DOHH2 (cell line): Measurements from ENCODE around the gene IFITM1.

Source experiments
- EZH2phosphoT487 ChIP-seq: fragments of 200-600 bp; sonication (generic); IDR thresholded peaks from 2 replicates; pipeline ENCODE4 v1.6.1; 2017; ENCODE audit warnings: borderline replicate concordance, mild to moderate bottlenecking, antibody characterized with exemption, low read length, moderate library complexity, mixed read lengths
- TF ChIP-seq, protein P1 (sequence below): fragments of 200-600 bp; sonication (generic); IDR thresholded peaks from one replicate; pipeline ENCODE4 v1.5.1; 2014; ENCODE audit warnings: antibody characterized with exemption, mild to moderate bottlenecking, low read depth, low read length; ENCODE audit not compliant: poor library complexity, severe bottlenecking

DNA sequence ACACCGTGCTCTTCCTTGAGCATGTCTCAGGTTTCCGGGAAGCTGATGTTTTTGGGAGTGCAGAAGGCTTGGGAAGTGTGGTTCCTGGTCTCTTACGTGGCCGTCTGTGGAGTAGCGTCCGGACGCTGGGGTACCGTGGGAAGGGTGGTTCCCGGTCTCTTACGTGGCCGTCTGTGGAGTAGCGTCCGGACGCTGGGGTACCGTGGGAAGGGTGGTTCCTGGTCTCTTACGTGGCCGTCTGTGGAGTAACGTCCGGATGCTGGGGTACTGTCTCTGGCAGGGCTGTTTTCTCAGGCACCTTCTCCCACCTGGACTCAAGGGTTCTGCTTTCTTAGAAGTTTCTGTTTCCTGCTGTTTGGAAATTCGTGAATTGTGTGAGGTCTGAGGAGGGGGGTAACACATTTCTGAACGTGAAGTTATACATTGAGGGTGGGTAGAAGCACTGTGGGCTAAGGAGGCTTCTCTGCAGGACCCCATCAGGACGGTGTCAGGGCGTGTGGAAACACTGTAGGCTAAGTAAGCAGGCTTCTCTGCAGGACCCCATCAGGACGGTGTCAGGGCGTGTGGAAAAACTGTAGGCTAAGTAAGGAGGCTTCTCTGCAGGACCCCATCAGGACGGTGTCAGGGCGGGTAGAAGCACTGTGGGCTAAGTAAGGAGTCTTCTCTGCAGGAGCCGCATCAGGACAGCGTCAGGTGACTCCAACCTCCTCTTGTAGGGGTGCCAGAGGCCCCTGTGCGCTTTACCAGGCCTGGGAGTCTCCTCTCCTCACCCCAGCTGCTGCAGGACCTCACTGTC, 12.2 kb downstream of the IFITM1 start:
- TF ChIP-seq, protein P1, sequence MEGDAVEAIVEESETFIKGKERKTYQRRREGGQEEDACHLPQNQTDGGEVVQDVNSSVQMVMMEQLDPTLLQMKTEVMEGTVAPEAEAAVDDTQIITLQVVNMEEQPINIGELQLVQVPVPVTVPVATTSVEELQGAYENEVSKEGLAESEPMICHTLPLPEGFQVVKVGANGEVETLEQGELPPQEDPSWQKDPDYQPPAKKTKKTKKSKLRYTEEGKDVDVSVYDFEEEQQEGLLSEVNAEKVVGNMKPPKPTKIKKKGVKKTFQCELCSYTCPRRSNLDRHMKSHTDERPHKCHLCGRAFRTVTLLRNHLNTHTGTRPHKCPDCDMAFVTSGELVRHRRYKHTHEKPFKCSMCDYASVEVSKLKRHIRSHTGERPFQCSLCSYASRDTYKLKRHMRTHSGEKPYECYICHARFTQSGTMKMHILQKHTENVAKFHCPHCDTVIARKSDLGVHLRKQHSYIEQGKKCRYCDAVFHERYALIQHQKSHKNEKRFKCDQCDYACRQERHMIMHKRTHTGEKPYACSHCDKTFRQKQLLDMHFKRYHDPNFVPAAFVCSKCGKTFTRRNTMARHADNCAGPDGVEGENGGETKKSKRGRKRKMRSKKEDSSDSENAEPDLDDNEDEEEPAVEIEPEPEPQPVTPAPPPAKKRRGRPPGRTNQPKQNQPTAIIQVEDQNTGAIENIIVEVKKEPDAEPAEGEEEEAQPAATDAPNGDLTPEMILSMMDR, result no peak
- TF ChIP-seq EZH2phosphoT487, result no peak
